ACC112 (cell line): Measurements from ENCODE around the gene CGB5.
A peak's percentile ranks its signal among the peaks of the same experiment; 100 is the strongest.
"Not testable (repeated sequence)": the region's sequence is repeated elsewhere in the genome, so short reads cannot be mapped to it uniquely, and the experiment has no call there.

ENCODE experiments used
- H2AFZ ChIP-seq: fragments of 200-600 bp; sonication (generic); one replicate; pipeline ENCODE4 v1.6.0; 2017; ENCODE audit warnings: antibody characterized with exemption, low read length; ENCODE audit not compliant: unreplicated experiment
- H3K27ac ChIP-seq: fragments of 200-600 bp; sonication (generic); 2 replicates; pipeline ENCODE4 v1.5.1; 2014; ENCODE audit warnings: low read depth, mild to moderate bottlenecking, antibody characterized with exemption, low read length, moderate library complexity
- H3K27me3 ChIP-seq: fragments of 200-600 bp; sonication (generic); 2 replicates; pipeline ENCODE4 v1.6.1; 2014; ENCODE audit warnings: mild to moderate bottlenecking, antibody characterized with exemption, low read length, moderate library complexity, mixed read lengths; ENCODE audit not compliant: insufficient read depth
- H3K36me3 ChIP-seq: fragments of 200-600 bp; sonication (generic); 2 replicates; pipeline ENCODE4 v1.6.1; 2016; ENCODE audit warnings: mild to moderate bottlenecking, antibody characterized with exemption, low read length, moderate library complexity, mixed read lengths; ENCODE audit not compliant: insufficient read depth
- H3K4me1 ChIP-seq: fragments of 200-600 bp; sonication (generic); one replicate; pipeline ENCODE4 v1.6.1; 2016; ENCODE audit warnings: low read length, mixed read lengths; ENCODE audit not compliant: insufficient read depth, unreplicated experiment, control insufficient read depth
- H3K4me3 ChIP-seq: fragments of 200-600 bp; sonication (generic); 2 replicates; pipeline ENCODE4 v1.5.1; 2014; ENCODE audit warnings: mild to moderate bottlenecking, low read depth, low read length
- H3K79me2 ChIP-seq: fragments of 200-600 bp; sonication (generic); one replicate; pipeline ENCODE4 v1.6.0; 2016; ENCODE audit warnings: low read length; ENCODE audit not compliant: control insufficient read depth, unreplicated experiment, insufficient read depth

The CGB5 gene

DNA sequence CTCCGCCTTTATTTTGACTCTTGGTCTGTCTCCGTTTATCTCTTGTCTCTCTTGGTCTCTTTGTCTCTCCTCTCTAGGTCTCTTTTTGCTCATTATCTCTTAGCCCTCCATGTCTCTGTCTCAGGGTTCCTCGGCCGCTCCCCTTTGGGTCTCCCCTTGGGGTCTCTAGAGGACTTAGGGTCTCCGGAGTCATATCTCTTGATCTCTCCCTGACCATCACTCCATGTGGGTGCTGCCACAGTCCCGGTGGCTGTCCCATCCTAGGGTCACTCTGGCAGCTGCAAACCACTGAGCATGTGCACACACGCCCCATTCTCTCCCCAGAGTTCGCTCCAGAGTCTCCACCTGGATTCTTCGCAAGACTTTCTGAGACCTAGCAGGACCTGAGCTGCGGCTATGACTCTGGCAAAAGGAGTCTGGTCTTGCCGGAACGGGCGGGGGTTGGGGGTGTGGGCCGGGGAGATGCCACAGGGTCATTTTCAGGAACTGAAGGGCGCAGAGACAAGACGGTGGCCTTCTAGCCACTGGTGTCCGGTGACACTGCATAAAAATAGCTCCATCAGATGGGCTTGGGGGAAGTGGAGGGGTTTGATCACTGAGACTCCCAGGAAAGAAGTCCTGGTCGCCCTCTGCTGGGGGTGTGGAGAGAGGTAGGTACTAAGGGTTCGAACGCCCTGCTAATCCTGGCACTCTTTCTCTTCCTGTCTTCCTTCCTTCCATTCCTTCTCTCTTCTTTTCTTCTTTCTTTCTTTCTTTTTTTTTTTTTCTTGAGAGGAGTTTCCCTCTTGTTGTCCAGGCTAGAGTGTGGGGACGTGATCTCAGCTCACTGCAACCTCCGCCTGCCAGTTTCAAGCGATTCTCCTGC is 30.1 kb downstream of the CGB5 start:
- H3K79me2 ChIP-seq: no peaks in the 10 kb centered on the region
- no peaks in the 10 kb centered on the region for H3K36me3 ChIP-seq
- peaks cover 21% of the 10 kb centered on the region for H3K27me3 ChIP-seq
- no peaks in the 10 kb centered on the region for H3K4me1 ChIP-seq
- H3K27ac ChIP-seq: no peak overlapping the region
- H3K4me3 ChIP-seq: no peak overlapping the region
- no peak overlapping the region for H2AFZ ChIP-seq

GRCh38 chr19:49074869-49075268 is 31.2 kb downstream of the CGB5 start:
- not testable (repeated sequence) for H2AFZ ChIP-seq, H3K27ac ChIP-seq, H3K4me3 ChIP-seq, H3K36me3 ChIP-seq, H3K79me2 ChIP-seq, H3K4me1 ChIP-seq
- peaks cover 21% of the 10 kb centered on the region for H3K27me3 ChIP-seq

GRCh38 chr19:49080392-49080791 is 36.7 kb downstream of the CGB5 start:
- no peaks in the 10 kb centered on the region for H3K36me3 ChIP-seq
- H3K4me1 ChIP-seq: no peaks in the 10 kb centered on the region
- peaks cover under 1% of the 10 kb centered on the region for H3K79me2 ChIP-seq
- H3K27me3 ChIP-seq: no peaks in the 10 kb centered on the region
- no peak overlapping the region for H3K27ac ChIP-seq
- H3K4me3 ChIP-seq: no peak overlapping the region
- no peak overlapping the region for H2AFZ ChIP-seq

DNA sequence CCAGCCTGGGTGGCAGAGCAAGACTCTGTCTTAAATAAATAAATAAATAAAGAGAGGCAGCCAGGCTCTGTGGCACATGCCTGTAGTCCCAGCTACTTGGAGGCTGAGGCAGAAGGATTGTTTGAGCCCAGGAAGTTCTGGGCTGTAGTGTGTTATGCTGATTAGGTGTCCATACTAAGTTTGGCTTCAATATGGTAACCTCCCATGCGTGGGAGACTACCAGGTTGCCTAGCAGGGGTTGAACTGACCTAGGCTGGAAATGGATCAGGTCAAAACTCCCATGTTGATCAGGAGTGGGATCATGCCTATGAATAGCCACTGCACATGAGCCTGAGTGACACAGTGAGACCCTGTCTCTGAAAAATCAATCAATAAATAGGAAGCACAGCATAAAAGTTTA is 37.6 kb downstream of the CGB5 start:
- H3K36me3 ChIP-seq: no peaks in the 10 kb centered on the region
- no peak overlapping the region for H2AFZ ChIP-seq
- no peak overlapping the region for H3K4me3 ChIP-seq
- no peaks in the 10 kb centered on the region for H3K4me1 ChIP-seq
- H3K27ac ChIP-seq: no peak overlapping the region
- H3K27me3 ChIP-seq: no peaks in the 10 kb centered on the region
- peaks cover 9% of the 10 kb centered on the region for H3K79me2 ChIP-seq

DNA sequence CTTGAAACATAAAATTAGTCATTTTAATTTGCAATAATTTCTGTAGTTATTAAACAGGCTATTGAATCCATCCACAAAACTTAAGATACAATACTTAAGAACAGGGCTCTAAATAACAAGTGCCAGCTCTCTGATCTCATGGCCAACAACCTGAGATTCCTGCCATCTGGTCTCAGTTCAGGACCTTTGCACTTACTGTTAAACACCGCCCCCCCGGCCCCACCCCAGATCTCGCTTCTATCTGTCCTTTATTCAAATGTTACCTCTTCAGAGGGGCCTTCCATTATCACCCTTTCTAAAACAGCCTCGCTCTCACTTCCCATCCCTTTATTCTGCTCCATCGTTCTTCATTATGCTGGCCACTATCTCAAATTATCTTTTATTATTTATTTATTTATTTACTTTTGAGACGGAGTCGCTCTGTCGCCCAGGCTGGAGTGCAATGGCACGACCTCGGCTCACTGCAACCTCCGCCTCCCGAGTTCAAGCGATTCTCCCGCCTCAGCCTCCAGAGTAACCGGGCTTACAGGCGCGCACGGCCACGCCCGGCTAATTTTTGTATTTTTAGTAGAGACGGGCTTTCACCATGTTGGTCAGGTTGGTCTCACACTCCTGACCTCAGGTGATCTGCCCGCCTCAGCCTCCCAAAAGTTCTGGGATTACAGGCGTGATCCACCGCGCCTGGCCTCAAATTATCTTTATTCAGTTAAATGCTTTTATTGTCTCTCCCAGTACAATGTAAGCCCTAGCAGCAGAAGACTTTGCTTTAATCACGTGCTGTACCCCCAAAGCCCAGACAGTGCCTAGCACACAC is 40.8 kb downstream of the CGB5 start:
- Histone ChIP-seq H3K27ac (peak overlapping the region; percentile 79; the same call in 1 of the 2 replicates), H3K4me3 (peak overlapping the region; percentile 85), H2AFZ (no peak overlapping the region), H3K36me3 (peaks cover 9% of the 10 kb centered on the region; the same call in 1 of the 2 replicates), H3K79me2 (peaks cover 36% of the 10 kb centered on the region), H3K27me3 (no peaks in the 10 kb centered on the region), H3K4me1 (peaks cover 4% of the 10 kb centered on the region)

GRCh38 chr19:49085020-49085867 is 41.6 kb downstream of the CGB5 start, which contains the start of gene SNRNP70:
SNRNP70 (plus strand) TSS chr19:49085451; CDS start chr19:49086415, 964 bp downstream.
- Histone ChIP-seq H2AFZ (no peak within 1 kb of the TSS), H3K4me1 (peaks cover 4% of the 10 kb centered on the region), H3K79me2 (peaks cover 42% of the 10 kb centered on the region), H3K27me3 (no peaks in the 10 kb centered on the region), H3K36me3 (peaks cover 11% of the 10 kb centered on the region), H3K4me3 (peak within 1 kb of the TSS; percentile 85), H3K27ac (peak within 1 kb of the TSS; percentile 79)

GRCh38 chr19:49085868-49086232 is 42.2 kb downstream of the CGB5 start:
- Histone ChIP-seq H2AFZ (no peak overlapping the region), H3K79me2 (peaks cover 48% of the 10 kb centered on the region), H3K27me3 (no peaks in the 10 kb centered on the region), H3K4me3 (peak overlapping the region; percentile 85), H3K27ac (peak overlapping the region; percentile 79), H3K36me3 (peaks cover 16% of the 10 kb centered on the region), H3K4me1 (peaks cover 4% of the 10 kb centered on the region)

GRCh38 chr19:49086296-49086695 is 42.6 kb downstream of the CGB5 start:
- Histone ChIP-seq H3K4me1 (peaks cover 4% of the 10 kb centered on the region), H3K36me3 (peaks cover 17% of the 10 kb centered on the region), H3K4me3 (peak overlapping the region; percentile 85), H3K27me3 (no peaks in the 10 kb centered on the region), H3K27ac (peak overlapping the region; percentile 79; the same call in 1 of the 2 replicates), H2AFZ (no peak overlapping the region), H3K79me2 (peaks cover 49% of the 10 kb centered on the region)

DNA sequence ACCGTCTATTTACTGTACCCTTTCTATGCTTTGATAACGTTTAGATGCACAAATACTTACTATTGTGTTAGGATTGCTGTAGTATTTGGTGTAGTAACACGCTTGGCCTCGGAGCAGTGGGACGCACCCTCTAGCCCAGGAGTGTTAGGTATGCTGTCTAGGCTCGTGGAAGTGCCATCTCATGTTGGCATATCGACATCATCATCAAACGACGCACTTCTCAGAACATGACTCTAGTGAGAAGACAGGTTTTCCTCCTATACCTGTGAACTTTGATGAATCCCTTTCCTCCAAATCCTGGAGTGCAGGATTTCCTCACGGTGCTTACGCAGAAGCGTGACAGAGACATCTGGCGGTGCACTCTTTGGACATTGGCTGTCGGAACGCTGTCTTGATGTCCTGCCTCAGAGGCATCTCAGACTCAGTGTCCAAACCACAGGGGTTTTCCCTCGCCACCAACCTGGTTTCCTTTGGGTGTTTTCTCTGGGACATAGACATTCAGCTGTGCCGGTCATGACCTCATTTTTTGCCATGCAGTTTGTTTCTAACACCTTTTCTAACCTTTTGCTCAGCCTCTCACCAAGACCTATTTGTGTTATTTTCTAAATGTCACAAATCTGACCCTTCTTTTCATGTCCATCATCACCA is 47.9 kb downstream of the CGB5 start:
- Histone ChIP-seq H3K4me3 (no peak overlapping the region), H3K27me3 (no peaks in the 10 kb centered on the region), H3K4me1 (peaks cover 4% of the 10 kb centered on the region), H3K27ac (no peak overlapping the region), H2AFZ (no peak overlapping the region), H3K79me2 (peaks cover 46% of the 10 kb centered on the region), H3K36me3 (peaks cover 19% of the 10 kb centered on the region)

GRCh38 chr19:49092686-49093085 is 49.0 kb downstream of the CGB5 start:
- Histone ChIP-seq H3K4me1 (no peaks in the 10 kb centered on the region), H3K27me3 (no peaks in the 10 kb centered on the region), H2AFZ (no peak overlapping the region), H3K36me3 (peaks cover 19% of the 10 kb centered on the region), H3K79me2 (peaks cover 37% of the 10 kb centered on the region), H3K4me3 (no peak overlapping the region), H3K27ac (no peak overlapping the region)
